ENCODE measurements around the gene CD244.
"Not testable (repeated sequence)": the region's sequence is repeated elsewhere in the genome, so short reads cannot be mapped to it uniquely, and the experiment has no call there.

CD244 gene, protein sequence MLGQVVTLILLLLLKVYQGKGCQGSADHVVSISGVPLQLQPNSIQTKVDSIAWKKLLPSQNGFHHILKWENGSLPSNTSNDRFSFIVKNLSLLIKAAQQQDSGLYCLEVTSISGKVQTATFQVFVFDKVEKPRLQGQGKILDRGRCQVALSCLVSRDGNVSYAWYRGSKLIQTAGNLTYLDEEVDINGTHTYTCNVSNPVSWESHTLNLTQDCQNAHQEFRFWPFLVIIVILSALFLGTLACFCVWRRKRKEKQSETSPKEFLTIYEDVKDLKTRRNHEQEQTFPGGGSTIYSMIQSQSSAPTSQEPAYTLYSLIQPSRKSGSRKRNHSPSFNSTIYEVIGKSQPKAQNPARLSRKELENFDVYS

DNA sequence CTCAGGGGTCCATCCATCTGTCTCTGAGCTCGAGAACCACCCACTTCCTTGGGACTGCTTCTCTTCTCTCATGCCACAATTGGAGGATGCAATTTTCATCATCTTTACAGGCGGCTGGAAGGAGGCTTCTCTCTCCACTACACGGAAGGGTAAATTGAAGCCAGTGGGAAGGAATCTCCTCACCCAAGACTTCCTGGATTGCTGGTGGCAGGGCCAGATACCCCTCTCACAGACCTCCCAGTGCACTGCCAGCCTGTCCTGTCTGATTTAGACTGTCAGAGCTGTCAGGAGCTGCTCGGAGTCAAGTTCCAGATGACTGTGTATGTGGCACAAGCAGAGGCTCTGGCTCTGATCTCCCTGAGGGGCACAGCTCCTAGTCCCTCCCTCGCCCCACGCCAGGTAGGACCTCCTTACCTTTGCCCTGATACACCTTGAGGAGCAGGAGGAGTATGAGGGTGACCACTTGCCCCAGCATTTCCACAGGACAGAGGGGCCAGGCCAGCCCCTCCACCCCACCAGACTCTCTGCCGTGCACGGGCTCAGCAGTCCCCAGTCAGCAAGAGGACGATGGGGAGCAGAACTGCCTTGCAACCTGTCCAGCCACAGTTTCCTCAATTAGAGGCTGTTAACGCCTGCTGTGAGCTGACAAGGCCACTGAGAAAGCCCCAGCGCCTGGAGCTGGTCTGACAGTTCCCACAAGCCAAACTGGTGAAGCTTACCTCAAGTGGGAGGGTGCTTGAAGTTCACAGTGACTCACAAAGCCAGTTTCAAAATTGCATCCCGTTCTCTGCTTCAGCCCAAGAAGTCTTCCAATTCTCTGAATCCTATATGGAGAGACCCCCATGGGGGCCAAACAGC, at the start of gene CD244:
TSS of gene CD244 (minus strand) at position 685 of the 858 bp plus-strand sequence. CDS start at position 475, 210 bp downstream.
- peak; percentile 66 for DNase-seq (ENCODE audit: low read depth)

- no peak for DNase-seq (ENCODE audit: low read depth)
Measured at GRCh38 chr1:160911925-160912324, 49.2 kb upstream of the CD244 start.

GRCh38 chr1:160911441-160911840, 48.8 kb upstream of the CD244 start:
- peak; percentile 91 for DNase-seq (ENCODE audit: low read depth)

DNA sequence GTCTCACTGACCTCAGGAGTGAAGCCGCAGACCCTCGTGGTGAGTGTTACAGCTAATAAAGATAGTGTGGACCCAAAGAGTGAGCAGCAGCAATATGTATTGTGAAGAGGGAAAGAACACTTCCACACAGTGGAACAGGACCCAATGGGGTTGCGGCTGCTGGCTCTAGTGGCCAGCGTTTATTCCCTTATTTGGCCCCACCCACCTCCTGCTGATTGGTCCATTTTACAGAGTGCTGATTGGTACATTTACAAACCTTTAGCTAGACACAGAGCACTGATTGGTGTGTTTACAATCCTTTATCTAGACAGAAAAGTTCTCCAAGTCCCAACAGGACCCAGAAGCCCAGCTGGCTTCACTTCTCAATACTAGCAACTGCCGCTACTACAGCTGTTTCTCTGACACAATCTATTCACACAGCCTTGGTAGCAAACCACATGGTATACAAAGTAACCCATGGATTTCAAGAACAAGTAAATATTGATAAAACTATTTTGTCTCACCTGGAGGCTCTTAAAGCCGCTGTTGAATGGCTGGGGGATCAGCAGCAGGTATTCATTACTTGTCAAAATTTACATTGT, 47.6 kb upstream of the CD244 start:
- peak; percentile 24 for DNase-seq (ENCODE audit: low read depth)

GRCh38 chr1:160907976-160908375, 45.3 kb upstream of the CD244 start:
- DNase-seq (ENCODE audit: low read depth): no peak

GRCh38 chr1:160905617-160905989, 42.9 kb upstream of the CD244 start:
- DNase-seq (ENCODE audit: low read depth): no peak

DNA sequence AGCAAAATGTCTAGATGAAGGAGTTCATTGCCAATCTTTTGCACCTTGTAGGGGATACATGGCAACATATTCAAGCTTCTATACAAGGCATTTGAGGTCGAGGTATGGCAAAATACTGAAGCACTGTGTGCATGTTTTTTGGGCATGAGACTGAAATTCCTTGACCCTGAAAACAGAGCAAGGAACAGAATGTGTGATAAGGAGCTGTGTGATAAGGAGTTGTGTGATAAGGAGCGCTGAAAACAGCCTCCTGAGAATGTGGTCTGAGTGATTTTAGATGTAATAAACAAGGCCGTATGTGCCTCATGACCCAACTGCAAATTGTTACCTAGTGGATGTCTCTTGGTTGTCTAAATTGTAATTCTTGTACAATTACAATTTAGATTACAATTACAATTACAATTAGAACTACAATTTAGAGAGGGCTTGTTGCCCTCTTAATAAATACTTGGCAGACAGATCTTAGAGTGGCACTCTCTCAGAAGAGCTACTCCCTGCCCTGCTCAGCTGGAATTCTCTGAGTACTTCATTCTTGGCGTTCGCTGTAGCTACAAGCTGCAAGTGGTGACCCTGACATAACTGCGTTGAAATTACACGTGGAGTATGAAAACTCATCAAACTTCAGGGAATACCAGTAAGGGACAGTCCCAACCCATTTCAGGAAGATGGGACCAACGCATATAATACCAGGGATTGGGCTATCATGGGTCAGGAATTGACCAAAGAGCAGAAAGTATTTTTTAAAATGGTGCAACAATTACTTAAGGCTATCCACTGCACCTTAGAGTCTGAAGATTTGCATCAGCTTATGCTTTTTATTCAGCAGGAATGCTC, 42.3 kb upstream of the CD244 start:
- peak; percentile 48 for DNase-seq (ENCODE audit: low read depth)

DNA sequence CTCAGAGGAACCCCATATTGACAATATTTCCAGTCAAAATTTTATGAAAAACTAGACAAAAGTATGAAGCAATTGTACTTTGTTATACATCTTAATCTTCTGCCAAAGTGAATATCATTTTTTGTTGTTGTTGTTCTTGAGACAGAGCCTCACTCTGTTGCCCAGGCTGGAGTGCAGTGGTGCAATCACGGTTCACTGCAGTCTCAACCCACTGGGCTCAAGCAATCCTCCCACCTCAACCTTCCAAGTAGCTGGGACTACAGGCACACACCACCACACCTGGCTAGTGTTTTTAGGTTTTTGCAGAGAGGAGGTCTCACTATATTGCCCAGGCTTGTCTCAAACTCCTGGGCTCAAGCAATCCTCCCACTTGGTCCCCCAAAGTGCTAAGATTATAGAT, 39.6 kb upstream of the CD244 start:
- DNase-seq (ENCODE audit: low read depth): not testable (repeated sequence)

- no peak for DNase-seq (ENCODE audit: low read depth)
Measured at GRCh38 chr1:160901768-160902167, 39.1 kb upstream of the CD244 start.

DNA sequence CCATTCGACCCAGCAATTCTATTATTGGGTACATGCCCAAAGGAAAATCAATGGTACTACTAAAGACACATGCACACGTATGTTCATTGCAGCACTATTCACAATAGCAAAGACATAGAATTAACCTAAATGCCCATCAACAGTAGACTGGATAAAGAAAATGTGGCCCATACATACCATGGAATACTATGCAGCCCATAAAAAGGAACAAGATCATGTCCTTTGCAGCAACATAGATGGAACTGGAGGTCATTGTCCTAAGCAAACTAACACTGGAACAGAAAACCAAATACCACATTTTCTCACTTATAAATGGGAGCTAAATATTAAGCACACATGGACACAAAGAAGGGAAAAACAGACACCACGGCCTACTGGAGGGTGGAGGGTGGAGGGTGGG, 38.0 kb upstream of the CD244 start:
- DNase-seq (ENCODE audit: low read depth): not testable (repeated sequence)

DNA sequence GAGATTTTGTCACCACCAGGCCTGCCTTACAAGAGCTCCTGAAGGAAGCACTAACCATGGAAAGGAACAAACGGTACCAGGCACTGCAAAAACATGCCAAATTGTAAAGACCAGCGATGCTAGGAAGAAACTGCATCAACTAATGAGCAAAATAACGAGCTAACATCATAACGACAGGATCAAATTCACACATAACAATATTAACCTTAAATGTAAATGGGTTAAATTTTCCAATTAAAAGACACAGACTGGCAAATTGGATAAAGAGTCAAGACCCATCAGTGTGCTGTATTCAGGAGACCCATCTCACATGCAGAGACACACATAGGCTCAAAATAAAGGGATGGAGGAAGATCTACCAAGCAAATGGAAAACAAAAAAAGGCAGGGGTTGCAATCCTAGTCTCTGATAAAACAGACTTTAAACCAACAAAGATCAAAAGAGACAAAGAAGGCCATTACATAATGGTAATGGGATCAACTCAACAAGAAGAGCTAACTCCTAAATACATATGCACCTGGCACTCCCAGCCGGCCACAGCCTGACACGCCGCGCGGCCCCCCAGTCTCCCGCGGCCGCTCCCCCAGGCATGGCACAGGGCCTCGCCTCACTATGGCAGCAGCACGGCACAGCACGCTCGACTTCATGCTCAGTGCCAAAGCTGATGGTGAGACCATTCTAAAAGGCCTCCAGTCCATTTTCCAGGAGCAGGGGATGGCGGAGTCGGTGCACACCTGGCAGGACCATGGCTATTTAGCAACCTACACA, 31.9 kb upstream of the CD244 start:
- DNase-seq (ENCODE audit: low read depth): not testable (repeated sequence)

DNA sequence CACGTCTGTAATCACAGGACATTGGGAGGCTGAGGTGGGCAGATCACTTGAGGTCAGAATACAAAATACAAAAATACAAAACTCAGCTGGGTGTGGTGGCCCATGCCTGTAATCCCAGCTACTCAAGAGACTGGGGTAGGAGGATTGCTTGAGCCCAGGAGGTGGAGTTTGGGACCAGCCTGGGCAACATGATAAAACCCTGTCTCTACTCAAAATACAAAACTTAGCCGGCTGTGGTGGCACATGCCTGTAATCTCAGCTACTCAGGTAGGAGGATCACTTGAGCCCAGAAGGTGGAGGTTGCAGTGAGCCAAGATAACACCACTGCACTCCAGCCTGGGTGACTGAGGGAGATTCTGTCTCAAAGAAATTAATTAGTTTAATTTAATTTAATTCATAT, 28.8 kb upstream of the CD244 start:
- DNase-seq (ENCODE audit: low read depth): no peak

GRCh38 chr1:160888926-160889325, 26.2 kb upstream of the CD244 start:
- DNase-seq (ENCODE audit: low read depth): no peak

DNA sequence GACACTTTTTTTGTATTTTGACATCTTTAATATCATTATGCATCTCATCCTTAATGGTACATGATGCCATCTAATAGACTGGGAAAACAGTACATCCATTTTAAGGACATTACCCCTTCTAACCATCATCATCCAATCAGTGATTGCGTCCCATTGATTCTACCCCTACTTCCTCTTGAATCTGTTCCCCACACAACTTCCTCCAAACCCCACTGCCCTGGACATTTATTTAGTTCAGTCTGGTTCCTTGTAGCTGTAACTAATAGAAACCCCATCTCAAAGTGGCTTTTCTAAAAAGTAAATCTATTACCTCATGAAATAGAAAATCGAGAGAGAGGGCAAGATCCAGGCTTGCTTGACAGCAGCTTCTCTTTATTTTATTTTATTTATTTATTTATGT, 24.4 kb upstream of the CD244 start:
- DNase-seq (ENCODE audit: low read depth): no peak

DNA sequence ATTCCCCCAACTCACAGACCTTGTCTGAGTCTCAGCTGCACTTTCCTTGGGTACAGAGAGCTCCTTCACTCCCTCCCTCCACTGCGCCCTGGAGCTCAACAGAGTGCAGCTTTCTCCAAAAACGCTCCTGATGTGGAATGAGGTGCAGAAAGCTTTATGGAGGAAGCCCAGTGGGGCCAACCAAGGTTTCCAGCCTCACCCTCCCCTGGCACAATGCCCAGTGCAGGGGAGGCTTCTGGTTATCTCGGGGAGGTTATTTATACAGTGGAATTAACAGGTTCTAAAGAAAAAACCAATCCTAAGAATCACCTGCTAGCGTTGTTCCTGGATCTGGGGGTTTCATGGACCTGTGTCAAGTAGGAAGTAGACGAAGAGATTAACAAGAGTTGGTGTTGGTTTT, 22.4 kb upstream of the CD244 start, which contains the start of gene ITLN1:
TSS of gene ITLN1 (minus strand) at position 139 of the 400 bp plus-strand sequence. CDS start 303 bp downstream, outside the sequence.
- no peak for DNase-seq (ENCODE audit: low read depth)

GRCh38 chr1:160884579-160884978, 21.9 kb upstream of the CD244 start:
- DNase-seq (ENCODE audit: low read depth): no peak

GRCh38 chr1:160883581-160884513, 21.2 kb upstream of the CD244 start:
- no peak for DNase-seq (ENCODE audit: low read depth)

DNA sequence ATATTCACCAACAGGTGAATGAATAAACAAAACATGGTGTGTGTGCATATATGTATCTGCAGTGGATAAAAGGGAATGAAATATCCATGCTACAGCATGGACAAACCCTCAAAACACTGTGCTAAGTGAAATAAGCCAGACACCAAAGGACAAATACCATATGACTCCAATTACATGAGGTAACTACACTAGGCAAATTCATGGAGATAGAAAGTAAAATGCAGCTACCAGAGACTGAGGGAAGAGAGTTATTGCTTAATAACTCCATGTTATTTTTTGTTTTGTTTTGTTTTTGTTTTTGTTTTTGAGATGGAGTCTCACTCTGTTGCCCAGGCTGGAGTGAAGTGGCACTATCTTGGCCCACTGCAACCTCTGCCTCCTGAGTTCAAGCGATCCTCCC, 19.9 kb upstream of the CD244 start:
- no peak for DNase-seq (ENCODE audit: low read depth)

DNA sequence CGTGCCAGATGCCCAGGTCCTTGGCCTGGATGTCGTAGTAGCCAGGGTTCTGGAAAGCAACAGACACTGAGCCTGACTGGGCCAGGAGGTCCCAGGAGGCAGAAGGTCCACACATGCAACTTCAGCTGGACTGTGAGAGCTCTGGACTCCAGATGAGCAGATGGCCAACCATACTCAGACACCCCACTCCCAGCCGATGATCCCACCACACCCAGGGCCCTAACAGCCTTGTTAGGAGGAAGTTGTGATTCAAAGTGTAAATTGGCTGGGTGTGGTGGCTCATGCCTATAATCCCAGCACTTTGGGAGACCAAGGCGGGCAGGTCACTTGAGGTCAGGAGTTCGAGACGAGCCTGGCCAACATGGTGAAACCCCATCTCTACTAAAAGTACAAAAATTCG, 18.6 kb upstream of the CD244 start:
- not testable (repeated sequence) for DNase-seq (ENCODE audit: low read depth)

DNA sequence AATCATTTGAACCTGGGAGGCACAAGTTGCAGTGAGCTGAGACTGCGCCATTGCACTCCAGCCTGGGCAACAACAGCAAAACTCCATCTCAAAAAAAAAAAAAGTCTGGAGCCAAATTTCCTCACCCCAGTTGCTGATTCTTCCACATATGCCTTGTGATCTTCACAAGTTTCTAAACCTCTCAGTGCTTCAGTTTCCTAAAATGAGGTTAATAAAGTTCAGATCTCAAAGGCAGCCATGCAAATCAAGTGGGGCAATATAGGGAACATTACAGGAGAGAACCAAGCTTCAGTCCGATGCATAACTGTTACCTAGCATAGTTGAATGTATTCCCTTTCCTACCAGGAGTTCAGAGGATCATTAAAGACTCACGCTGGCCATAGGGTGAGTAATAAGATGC, 17.5 kb upstream of the CD244 start:
- DNase-seq (ENCODE audit: low read depth): no peak
